GM18526 (cell line): ENCODE data around the gene LRRC23.

Experiments used
- POLR2A ChIP-seq: IDR thresholded peaks from 3 replicates; pipeline ENCODE4 v1.6.1; 2011; ENCODE audit not compliant: insufficient read length; ENCODE audit errors: extremely low read depth

Gene LRRC23

GRCh38 chr12:6935371-6936193, 31.0 kb downstream of the LRRC23 start:
- TF ChIP-seq POLR2A = no peak

DNA sequence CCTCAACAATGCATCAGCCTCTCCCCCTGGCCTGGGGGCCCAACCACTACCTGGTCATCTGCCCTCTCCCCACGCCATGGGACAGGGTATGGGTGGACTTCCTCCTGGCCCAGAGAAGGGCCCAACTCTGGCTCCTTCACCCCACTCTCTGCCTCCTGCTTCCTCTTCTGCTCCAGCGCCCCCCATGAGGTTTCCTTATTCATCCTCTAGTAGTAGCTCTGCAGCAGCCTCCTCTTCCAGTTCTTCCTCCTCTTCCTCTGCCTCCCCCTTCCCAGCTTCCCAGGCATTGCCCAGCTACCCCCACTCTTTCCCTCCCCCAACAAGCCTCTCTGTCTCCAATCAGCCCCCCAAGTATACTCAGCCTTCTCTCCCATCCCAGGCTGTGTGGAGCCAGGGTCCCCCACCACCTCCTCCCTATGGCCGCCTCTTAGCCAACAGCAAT, 31.6 kb downstream of the LRRC23 start:
- no peak for TF ChIP-seq POLR2A

DNA sequence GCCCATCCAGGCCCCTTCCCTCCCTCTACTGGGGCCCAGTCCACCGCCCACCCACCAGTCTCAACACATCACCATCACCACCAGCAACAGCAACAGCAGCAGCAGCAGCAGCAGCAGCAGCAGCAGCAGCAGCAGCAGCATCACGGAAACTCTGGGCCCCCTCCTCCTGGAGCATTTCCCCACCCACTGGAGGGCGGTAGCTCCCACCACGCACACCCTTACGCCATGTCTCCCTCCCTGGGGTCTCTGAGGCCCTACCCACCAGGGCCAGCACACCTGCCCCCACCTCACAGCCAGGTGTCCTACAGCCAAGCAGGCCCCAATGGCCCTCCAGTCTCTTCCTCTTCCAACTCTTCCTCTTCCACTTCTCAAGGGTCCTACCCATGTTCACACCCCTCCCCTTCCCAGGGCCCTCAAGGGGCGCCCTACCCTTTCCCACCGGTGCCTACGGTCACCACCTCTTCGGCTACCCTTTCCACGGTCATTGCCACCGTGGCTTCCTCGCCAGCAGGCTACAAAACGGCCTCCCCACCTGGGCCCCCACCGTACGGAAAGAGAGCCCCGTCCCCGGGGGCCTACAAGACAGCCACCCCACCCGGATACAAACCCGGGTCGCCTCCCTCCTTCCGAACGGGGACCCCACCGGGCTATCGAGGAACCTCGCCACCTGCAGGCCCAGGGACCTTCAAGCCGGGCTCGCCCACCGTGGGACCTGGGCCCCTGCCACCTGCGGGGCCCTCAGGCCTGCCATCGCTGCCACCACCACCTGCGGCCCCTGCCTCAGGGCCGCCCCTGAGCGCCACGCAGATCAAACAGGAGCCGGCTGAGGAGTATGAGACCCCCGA, 32.2 kb downstream of the LRRC23 start:
- TF ChIP-seq POLR2A = no peak

DNA sequence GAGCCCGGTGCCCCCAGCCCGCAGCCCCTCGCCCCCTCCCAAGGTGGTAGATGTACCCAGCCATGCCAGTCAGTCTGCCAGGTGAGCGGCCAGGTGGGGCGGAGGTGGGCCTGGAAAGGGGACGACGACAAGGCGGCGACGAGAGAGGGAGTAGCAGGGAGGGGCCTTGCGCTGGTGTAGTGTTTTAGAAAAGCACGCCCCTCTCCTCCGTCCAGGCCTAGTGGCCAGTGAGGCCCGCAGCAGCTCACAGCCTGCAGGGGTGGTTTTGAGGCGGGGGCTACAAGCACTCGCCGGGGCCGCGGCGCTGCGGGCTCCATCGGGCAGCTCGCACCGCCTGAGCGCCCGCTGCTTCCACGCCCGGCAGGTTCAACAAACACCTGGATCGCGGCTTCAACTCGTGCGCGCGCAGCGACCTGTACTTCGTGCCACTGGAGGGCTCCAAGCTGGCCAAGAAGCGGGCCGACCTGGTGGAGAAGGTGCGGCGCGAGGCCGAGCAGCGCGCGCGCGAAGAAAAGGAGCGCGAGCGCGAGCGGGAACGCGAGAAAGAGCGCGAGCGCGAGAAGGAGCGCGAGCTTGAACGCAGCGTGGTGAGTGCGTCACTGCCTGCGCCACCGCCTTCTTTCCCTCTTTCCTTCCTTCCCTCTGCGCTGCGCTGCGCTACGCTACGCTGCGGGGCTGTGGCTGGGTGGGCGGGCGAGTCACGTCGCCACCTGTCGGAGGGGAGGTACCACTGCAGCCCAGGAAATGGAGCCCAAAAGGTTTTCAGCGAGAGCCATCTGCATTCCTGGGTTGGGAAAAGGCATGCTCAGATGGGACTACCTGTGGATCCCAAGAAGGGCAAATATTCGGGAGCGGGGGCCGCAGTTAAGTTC, 33.1 kb downstream of the LRRC23 start:
- TF ChIP-seq POLR2A = peak; percentile 85

GRCh38 chr12:6938353-6939190, 34.0 kb downstream of the LRRC23 start:
- TF ChIP-seq POLR2A = no peak

- no peak for TF ChIP-seq POLR2A
These were observed 34.5 kb downstream of the LRRC23 start for GRCh38 chr12:6939191-6939540.

DNA sequence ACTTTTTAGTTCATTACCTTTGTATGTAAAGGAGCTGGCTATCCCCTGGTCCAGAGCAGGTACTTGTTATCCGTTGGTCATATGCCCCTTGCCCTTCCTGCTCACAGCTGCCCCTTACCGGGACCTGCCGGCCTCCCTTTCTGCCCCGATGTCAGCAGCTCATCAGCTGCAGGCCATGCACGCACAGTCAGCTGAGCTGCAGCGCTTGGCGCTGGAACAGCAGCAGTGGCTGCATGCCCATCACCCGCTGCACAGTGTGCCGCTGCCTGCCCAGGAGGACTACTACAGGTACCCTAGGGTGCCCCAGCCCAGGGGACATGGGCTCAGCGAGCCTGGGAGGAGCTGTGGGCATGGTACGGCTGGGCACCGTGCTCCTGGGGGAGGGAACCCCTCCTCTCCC, 36.6 kb downstream of the LRRC23 start:
- no peak for TF ChIP-seq POLR2A

DNA sequence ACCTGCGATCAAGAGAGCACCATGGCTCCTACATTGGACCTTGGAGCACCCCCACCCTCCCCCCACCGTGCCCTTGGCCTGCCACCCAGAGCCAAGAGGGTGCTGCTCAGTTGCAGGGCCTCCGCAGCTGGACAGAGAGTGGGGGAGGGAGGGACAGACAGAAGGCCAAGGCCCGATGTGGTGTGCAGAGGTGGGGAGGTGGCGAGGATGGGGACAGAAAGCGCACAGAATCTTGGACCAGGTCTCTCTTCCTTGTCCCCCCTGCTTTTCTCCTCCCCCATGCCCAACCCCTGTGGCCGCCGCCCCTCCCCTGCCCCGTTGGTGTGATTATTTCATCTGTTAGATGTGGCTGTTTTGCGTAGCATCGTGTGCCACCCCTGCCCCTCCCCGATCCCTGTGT, 37.2 kb downstream of the LRRC23 start:
- no peak for TF ChIP-seq POLR2A

GRCh38 chr12:6942331-6942665, 37.7 kb downstream of the LRRC23 start:
- TF ChIP-seq POLR2A = no peak

- TF ChIP-seq POLR2A = no peak
These were observed 38.7 kb downstream of the LRRC23 start for GRCh38 chr12:6943389-6943721.

DNA sequence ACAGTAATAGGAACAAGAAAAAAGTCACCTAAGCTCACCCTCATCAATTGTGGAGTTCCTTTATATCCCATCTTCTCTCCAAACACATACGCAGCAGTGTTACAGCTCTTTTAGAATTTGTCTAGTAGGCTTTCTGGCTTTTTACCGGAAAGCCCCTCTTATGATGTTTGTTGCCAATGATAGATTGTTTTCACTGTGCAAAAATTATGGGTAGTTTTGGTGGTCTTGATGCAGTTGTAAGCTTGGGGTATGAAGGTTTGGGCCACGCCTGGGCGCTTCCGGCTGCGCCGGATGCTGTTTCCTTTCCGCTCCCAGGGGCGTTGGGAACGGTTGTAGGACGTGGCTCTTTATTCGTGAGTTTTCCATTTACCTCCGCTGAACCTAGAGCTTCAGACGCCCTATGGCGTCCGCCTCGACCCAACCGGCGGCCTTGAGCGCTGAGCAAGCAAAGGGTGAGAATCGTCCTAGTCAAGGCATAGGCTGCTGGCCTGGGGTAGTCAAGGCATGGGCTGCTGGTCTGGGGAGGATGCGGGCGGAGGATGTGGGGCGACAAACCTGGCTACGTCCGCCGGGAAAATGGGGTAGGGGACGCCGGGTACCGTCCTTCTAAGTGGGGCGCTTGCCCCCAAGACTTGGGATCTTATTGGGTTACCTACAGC, 39.2 kb downstream of the LRRC23 start, which contains the start of the genes C12orf57 and RNU7-1:
Gene C12orf57, plus strand, starts transcription at position 301 of the 659 bp plus-strand sequence. Its CDS starts 100 bp downstream, at position 401.
Gene RNU7-1, plus strand, starts transcription at position 95 of the 659 bp plus-strand sequence.
- peak; percentile 100 for TF ChIP-seq POLR2A

- no peak for TF ChIP-seq POLR2A
These were observed 40.0 kb downstream of the LRRC23 start for GRCh38 chr12:6944381-6945186.

- no peak for TF ChIP-seq POLR2A
These were observed 41.0 kb downstream of the LRRC23 start for GRCh38 chr12:6945613-6946012.
